ENCODE data around the gene KCP. TPM values are rescaled to one million over a fixed set of nuclear protein-coding genes. Genes with fewer than 3 reads are reported as not detected.
A peak's percentile ranks its signal among the peaks of the same experiment; 100 is the strongest.

KCP gene
- total RNA-seq, 1 experiment from 2014 or later = 2.7 TPM

GRCh38 chr7:128888756-128889095 lies 21.8 kb downstream of the KCP start:
- CTCF ChIA-PET = interaction anchor here (0.5 to 1.5 kb wide), 4 partner anchors 56 to 719 kb away, joined by 3 to 6 read pairs (median 4); no protein-coding TSS in a partner anchor
- POLR2A ChIA-PET = interaction anchor here (1.0 kb wide), 1 partner anchor 57 kb away, joined by 3 read pairs; no protein-coding TSS in a partner anchor
- Mint-ChIP-seq H3K9me3 (no peaks in the 10 kb centered on the region), H3K36me3 (no peaks in the 10 kb centered on the region), H3K27ac (no peak overlapping the region), H3K27me3 (ENCODE audit: low read depth) (peaks cover 7% of the 10 kb centered on the region; the same call in 1 of the 2 replicates), H3K4me1 (peaks cover 5% of the 10 kb centered on the region; the same call in 1 of the 2 replicates), H3K4me3 (no peak overlapping the region)
- ATAC-seq (peak; percentile 2; the same call in 1 of the 2 replicates), DNase-seq (ENCODE audit: low spot score) (no peak)
- TF ChIP-seq, protein P1, sequence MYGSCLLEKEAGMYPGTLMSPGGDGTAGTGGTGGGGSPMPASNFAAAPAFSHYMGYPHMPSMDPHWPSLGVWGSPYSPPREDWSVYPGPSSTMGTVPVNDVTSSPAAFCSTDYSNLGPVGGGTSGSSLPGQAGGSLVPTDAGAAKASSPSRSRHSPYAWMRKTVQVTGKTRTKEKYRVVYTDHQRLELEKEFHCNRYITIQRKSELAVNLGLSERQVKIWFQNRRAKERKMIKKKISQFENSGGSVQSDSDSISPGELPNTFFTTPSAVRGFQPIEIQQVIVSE (CRISPR knock-in tag; IDR thresholded peaks at IDR 0.05; ENCODE audit: borderline replicate concordance) = no peak
- TF ChIP-seq ZNF423 (CRISPR knock-in tag; IDR thresholded peaks at IDR 0.05) = peak; percentile 57; the same call in 1 of the 2 replicates

DNA sequence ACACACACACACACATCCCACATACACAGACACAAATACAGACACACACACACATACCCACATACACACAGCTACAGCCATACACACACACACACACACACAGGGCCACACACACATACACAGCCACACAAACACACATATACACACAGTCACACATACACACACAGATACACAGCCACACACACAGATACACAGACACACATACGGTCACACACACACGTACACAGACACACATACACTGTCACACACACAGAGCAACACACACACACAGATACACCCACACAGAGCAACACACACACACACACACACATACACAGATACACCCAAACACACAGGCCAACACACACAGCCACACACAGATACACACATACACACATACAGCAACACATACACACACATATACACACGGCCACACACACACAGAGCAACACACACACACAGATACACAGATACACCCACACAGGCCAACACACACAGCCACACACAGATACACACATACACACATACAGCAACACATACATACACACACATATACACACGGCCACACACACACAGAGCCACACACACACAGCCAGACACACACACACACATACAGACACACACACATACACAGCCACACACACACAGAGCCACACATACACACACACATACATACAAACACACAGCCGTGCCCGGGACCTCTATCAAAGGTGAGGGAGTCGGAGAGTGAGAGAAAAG lies 22.3 kb downstream of the KCP start:
- POLR2A ChIA-PET = no interaction called here
- H3K4me1 Mint-ChIP-seq = peaks cover 8% of the 10 kb centered on the region; the same call in 1 of the 2 replicates
- TF ChIP-seq PRDM15 (CRISPR knock-in tag; IDR thresholded peaks at IDR 0.05) (no peak), GTF2I (CRISPR knock-in tag; conservative IDR thresholded peaks at IDR 0.05) (no peak), JAZF1 (CRISPR knock-in tag; IDR thresholded peaks at IDR 0.05) (no peak), CREB1 (CRISPR knock-in tag; IDR thresholded peaks at IDR 0.05) (no peak), CREM (CRISPR knock-in tag; IDR thresholded peaks at IDR 0.05) (no peak), GRHL2 (CRISPR knock-in tag; IDR thresholded peaks at IDR 0.05; ENCODE audit: insufficient replicate concordance, severe bottlenecking) (no peak), NR2C2 (CRISPR knock-in tag; IDR thresholded peaks at IDR 0.05) (no peak), KAT7 (CRISPR knock-in tag; IDR thresholded peaks at IDR 0.05; ENCODE audit: borderline replicate concordance) (no peak), ZNF263 (CRISPR knock-in tag; IDR thresholded peaks at IDR 0.05; ENCODE audit: low read depth) (no peak)
- TF ChIP-seq, protein P2, sequence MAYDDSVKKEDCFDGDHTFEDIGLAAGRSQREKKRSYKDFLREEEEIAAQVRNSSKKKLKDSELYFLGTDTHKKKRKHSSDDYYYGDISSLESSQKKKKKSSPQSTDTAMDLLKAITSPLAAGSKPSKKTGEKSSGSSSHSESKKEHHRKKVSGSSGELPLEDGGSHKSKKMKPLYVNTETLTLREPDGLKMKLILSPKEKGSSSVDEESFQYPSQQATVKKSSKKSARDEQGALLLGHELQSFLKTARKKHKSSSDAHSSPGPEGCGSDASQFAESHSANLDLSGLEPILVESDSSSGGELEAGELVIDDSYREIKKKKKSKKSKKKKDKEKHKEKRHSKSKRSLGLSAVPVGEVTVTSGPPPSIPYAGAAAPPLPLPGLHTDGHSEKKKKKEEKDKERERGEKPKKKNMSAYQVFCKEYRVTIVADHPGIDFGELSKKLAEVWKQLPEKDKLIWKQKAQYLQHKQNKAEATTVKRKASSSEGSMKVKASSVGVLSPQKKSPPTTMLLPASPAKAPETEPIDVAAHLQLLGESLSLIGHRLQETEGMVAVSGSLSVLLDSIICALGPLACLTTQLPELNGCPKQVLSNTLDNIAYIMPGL (CRISPR knock-in tag; IDR thresholded peaks at IDR 0.05) = no peak
- TF ChIP-seq, protein P3, sequence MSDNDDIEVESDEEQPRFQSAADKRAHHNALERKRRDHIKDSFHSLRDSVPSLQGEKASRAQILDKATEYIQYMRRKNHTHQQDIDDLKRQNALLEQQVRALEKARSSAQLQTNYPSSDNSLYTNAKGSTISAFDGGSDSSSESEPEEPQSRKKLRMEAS (CRISPR knock-in tag; IDR thresholded peaks at IDR 0.05) = no peak
- TF ChIP-seq, protein P4, sequence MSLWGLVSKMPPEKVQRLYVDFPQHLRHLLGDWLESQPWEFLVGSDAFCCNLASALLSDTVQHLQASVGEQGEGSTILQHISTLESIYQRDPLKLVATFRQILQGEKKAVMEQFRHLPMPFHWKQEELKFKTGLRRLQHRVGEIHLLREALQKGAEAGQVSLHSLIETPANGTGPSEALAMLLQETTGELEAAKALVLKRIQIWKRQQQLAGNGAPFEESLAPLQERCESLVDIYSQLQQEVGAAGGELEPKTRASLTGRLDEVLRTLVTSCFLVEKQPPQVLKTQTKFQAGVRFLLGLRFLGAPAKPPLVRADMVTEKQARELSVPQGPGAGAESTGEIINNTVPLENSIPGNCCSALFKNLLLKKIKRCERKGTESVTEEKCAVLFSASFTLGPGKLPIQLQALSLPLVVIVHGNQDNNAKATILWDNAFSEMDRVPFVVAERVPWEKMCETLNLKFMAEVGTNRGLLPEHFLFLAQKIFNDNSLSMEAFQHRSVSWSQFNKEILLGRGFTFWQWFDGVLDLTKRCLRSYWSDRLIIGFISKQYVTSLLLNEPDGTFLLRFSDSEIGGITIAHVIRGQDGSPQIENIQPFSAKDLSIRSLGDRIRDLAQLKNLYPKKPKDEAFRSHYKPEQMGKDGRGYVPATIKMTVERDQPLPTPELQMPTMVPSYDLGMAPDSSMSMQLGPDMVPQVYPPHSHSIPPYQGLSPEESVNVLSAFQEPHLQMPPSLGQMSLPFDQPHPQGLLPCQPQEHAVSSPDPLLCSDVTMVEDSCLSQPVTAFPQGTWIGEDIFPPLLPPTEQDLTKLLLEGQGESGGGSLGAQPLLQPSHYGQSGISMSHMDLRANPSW (CRISPR knock-in tag; conservative IDR thresholded peaks at IDR 0.05; ENCODE audit: low read depth) = no peak

More for the DNA sequence above, 22.3 kb downstream of the KCP start:
- Mint-ChIP-seq H3K4me3 (no peak overlapping the region), H3K27ac (no peak overlapping the region), H3K27me3 (ENCODE audit: low read depth) (peaks cover 7% of the 10 kb centered on the region; the same call in 1 of the 2 replicates), H3K36me3 (no peaks in the 10 kb centered on the region), H3K9me3 (peaks cover 4% of the 10 kb centered on the region; the same call in 1 of the 2 replicates)
- CTCF ChIA-PET = interaction anchor here (0.6 kb wide), 1 partner anchor 217 kb away, joined by 5 read pairs; no protein-coding TSS in a partner anchor
- DNase-seq (ENCODE audit: low spot score) (no peak), ATAC-seq (no peak)
